Mesenchymal stem cell (in vitro differentiated cells and primary cell): ENCODE results near the gene PANK1.
A peak's percentile ranks its signal among the peaks of the same experiment; 100 is the strongest.

Source experiments
- DNase-seq: peaks from one replicate; pipeline ENCODE4 v3.0.0-alpha.2; 2013
- H2AFZ ChIP-seq: one replicate; pipeline ENCODE4 v1.6.1; 2013; ENCODE audit warnings: low read depth, mild to moderate bottlenecking, control low read depth, inconsistent platforms, low read length, moderate library complexity
- H2AK5ac ChIP-seq: 2 replicates; pipeline ENCODE4 v1.6.1; 2013; ENCODE audit warnings: low read length, moderate library complexity, mild to moderate bottlenecking, inconsistent platforms; ENCODE audit not compliant: severe bottlenecking
- H2BK120ac ChIP-seq: one replicate; pipeline ENCODE4 v1.6.1; 2013; ENCODE audit warnings: low read depth, mild to moderate bottlenecking, inconsistent platforms, low read length, moderate library complexity
- H2BK12ac ChIP-seq, 2 experiments: one replicate each; pipeline ENCODE4 v1.6.1; 2013; ENCODE audit warnings: inconsistent platforms in 2 of 2, low read length in 2 of 2, mild to moderate bottlenecking in 2 of 2, moderate library complexity in 2 of 2, control low read depth in 1 of 2
- H2BK15ac ChIP-seq: one replicate; pipeline ENCODE4 v1.6.1; 2013; ENCODE audit warnings: mild to moderate bottlenecking, low read depth, inconsistent platforms; ENCODE audit not compliant: poor library complexity, severe bottlenecking
- H2BK5ac ChIP-seq: 2 replicates; pipeline ENCODE4 v1.6.1; 2013; ENCODE audit warnings: low read depth, mild to moderate bottlenecking, low read length, control low read depth, inconsistent platforms; ENCODE audit not compliant: poor library complexity, severe bottlenecking
- H3K14ac ChIP-seq, 2 experiments: one replicate each; pipeline ENCODE4 v1.6.1; 2013; ENCODE audit warnings: inconsistent platforms in 2 of 2, low read length in 2 of 2, control low read depth in 1 of 2, mild to moderate bottlenecking in 1 of 2, moderate library complexity in 1 of 2
- H3K18ac ChIP-seq, 2 experiments: one replicate each; pipeline ENCODE4 v1.6.1; 2013; ENCODE audit warnings: inconsistent platforms in 2 of 2, low read length in 2 of 2, control low read depth in 1 of 2, low read depth in 1 of 2, mild to moderate bottlenecking in 1 of 2
- H3K23ac ChIP-seq, 2 experiments: one replicate each; pipeline ENCODE4 v1.6.1; 2013; ENCODE audit warnings: inconsistent platforms in 2 of 2, low read length in 2 of 2, mild to moderate bottlenecking in 2 of 2, moderate library complexity in 2 of 2, control low read depth in 1 of 2
- H3K27ac ChIP-seq: 2 replicates; pipeline ENCODE4 v1.5.1; 2013; ENCODE audit warnings: mild to moderate bottlenecking, moderate library complexity, low read length, control low read depth, inconsistent platforms; ENCODE audit not compliant: poor library complexity, severe bottlenecking
- H3K27me3 ChIP-seq, 2 experiments: 2 replicates each; pipeline versions ENCODE4 v1.6.1 to v1.7.0; 2013; ENCODE audit warnings: low read length in 2 of 2, mild to moderate bottlenecking in 2 of 2, moderate library complexity in 2 of 2, control low read depth in 1 of 2, inconsistent platforms in 1 of 2; ENCODE audit not compliant: control insufficient read depth in 1 of 2, insufficient read depth in 1 of 2
- H3K36me3 ChIP-seq, 2 experiments: 2 replicates each; pipeline versions ENCODE4 v1.6.1 to v1.7.0; 2013; ENCODE audit warnings: low read length in 2 of 2, control low read depth in 1 of 2, inconsistent platforms in 1 of 2, low read depth in 1 of 2, mild to moderate bottlenecking in 1 of 2; ENCODE audit not compliant: insufficient read depth in 2 of 2, control insufficient read depth in 1 of 2
- H3K4ac ChIP-seq, 2 experiments: one replicate each; pipeline ENCODE4 v1.6.1; 2013; ENCODE audit warnings: inconsistent platforms in 2 of 2, low read length in 2 of 2, mild to moderate bottlenecking in 2 of 2, moderate library complexity in 2 of 2, control low read depth in 1 of 2, low read depth in 1 of 2
- H3K4me1 ChIP-seq: 2 replicates; pipeline ENCODE4 v1.6.1; 2013; ENCODE audit warnings: low read depth, low read length, control low read depth; ENCODE audit not compliant: control insufficient read depth, insufficient read depth
- H3K4me2 ChIP-seq: 2 replicates; pipeline ENCODE4 v1.6.1; 2013; ENCODE audit warnings: low read length, mild to moderate bottlenecking, inconsistent platforms; ENCODE audit not compliant: poor library complexity, severe bottlenecking
- H3K4me3 ChIP-seq, 2 experiments: 2 replicates each; pipeline versions ENCODE4 v1.5.1 to v1.7.0; 2013; ENCODE audit warnings: low read length in 2 of 2, mild to moderate bottlenecking in 2 of 2, control low read depth in 1 of 2, low read depth in 1 of 2; ENCODE audit not compliant: insufficient read depth in 1 of 2
- H3K79me1 ChIP-seq: replicated peaks from 2 replicates; pipeline ENCODE4 v1.6.1; 2013; ENCODE audit warnings: mild to moderate bottlenecking, control low read depth, low read length, inconsistent platforms; ENCODE audit not compliant: poor library complexity, severe bottlenecking
- H3K9ac ChIP-seq: 2 replicates; pipeline ENCODE4 v1.7.0; 2013; ENCODE audit warnings: mild to moderate bottlenecking, low read length, moderate library complexity
- H3K9me3 ChIP-seq: 2 replicates; pipeline ENCODE4 v1.7.0; 2013; ENCODE audit warnings: mild to moderate bottlenecking, low read length; ENCODE audit not compliant: control insufficient read depth
- H4K8ac ChIP-seq: one replicate; pipeline ENCODE4 v1.6.1; 2013; ENCODE audit warnings: inconsistent platforms, mild to moderate bottlenecking, low read length, moderate library complexity
- H4K91ac ChIP-seq: one replicate; pipeline ENCODE4 v1.6.1; 2013; ENCODE audit warnings: mild to moderate bottlenecking, low read length, inconsistent platforms
- WGBS: methylation state at CpG from one replicate; pipeline ENCODE4 v1.1.7; 2013; ENCODE audit warnings: mixed read lengths; 5-methylcytosine and 5-hydroxymethylcytosine counted together

The PANK1 gene

DNA sequence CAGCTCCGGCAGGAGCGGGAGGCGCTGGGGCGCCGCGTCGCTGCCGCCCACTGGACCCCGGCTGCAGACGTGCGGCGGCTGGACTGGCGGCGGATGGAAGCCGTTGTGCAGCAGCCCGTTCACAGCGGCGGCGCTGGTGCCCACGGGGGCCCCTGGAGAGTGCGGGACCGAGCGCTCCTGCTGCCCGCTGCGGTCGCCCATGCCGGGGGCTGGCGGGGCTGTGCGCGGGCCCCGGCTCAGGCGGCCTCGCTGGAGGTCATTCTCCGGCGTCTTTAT is 413 bp downstream of the PANK1 start:
- Histone ChIP-seq H3K27ac (peak overlapping the region; percentile 61), H3K4me3 (peak overlapping the region; percentile 80 to 89), H4K8ac (peak overlapping the region; percentile 43), H3K4me1 (no peaks in the 10 kb centered on the region), H3K18ac (peak overlapping the region; percentile 86 to 96), H3K23ac (peak overlapping the region in 1 of 2 experiments; percentile 93), H3K9me3 (no peaks in the 10 kb centered on the region), H2AK5ac (no peak overlapping the region), H3K27me3 (no peaks in the 10 kb centered on the region), H3K36me3 (no peaks in the 10 kb centered on the region), H4K91ac (peak overlapping the region; percentile 59), H3K79me1 (peaks cover 6% of the 10 kb centered on the region), H3K4ac (peak overlapping the region; percentile 67 to 71), H3K4me2 (peak overlapping the region; percentile 74), H2AFZ (peak overlapping the region; percentile 72), H3K9ac (peak overlapping the region; percentile 87), H3K14ac (peak overlapping the region in 1 of 2 experiments; percentile 92), H2BK12ac (peak overlapping the region in 1 of 2 experiments; percentile 79), H2BK15ac (peak overlapping the region; percentile 56), H2BK120ac (peak overlapping the region; percentile 86), H2BK5ac (peak overlapping the region; percentile 63)
- no peak for DNase-seq
- WGBS = 0% methylated on average over 11 of the region's 35 CpGs

DNA sequence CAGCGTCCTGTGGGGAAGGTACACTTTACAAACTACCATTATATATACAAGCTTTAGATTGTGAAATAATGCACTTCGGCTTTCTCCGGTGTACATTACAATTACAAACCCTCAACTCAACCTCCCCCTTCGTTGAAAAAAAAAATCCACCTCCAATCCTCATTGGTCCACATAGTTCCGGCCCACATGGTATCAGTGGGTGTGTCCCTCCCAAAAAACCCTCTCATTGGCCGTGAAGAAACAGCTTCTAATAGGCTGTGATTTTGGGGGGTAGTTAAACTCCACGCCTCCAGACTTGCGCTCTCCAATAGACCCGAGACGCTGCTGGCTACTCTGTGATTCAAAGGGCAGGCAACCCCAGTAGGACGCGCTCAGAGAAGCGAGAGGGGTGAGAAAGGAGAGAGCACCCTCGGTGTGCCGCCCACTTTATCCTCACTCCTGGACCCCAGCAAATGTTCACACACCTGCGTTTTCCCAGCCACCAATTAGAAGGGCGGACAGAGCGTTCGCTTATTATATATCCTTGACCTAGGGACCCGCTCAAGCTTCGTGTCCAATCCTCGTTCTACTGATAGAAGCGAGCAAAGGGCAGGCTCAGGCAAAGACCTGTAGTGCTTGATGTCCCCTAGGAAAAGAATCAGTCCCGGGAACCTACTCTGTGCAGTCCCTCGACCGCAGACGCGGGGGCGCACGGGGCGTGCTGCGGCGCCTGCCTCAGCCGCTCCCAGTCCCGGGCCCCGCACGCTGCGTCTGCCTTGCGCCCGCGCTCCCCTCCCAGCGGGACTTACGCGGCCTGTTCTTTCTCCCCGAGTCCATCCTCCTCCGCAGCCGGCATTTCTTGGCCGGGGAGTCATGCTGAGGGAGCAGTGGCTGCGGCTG is 991 bp downstream of the PANK1 start:
- H3K9ac ChIP-seq = peak overlapping the region; percentile 87
- H3K4me3 ChIP-seq = peak overlapping the region; percentile 80 to 89
- peak overlapping the region; percentile 63 for H2BK5ac ChIP-seq
- H3K27ac ChIP-seq = peak overlapping the region; percentile 61
- peak overlapping the region; percentile 72 for H2AFZ ChIP-seq
- H2AK5ac ChIP-seq = no peak overlapping the region
- H3K9me3 ChIP-seq = no peaks in the 10 kb centered on the region
- peak overlapping the region; percentile 43 for H4K8ac ChIP-seq
- H4K91ac ChIP-seq = peak overlapping the region; percentile 16
- H3K4me1 ChIP-seq = no peaks in the 10 kb centered on the region
- peak overlapping the region; percentile 74 for H3K4me2 ChIP-seq
- H3K27me3 ChIP-seq = no peaks in the 10 kb centered on the region
- H3K23ac ChIP-seq = peak overlapping the region in 1 of 2 experiments; percentile 93
- peak overlapping the region; percentile 56 for H2BK15ac ChIP-seq
- H3K79me1 ChIP-seq = peaks cover 11% of the 10 kb centered on the region
- H3K4ac ChIP-seq = peak overlapping the region; percentile 67 to 71
- H2BK12ac ChIP-seq = peak overlapping the region in 1 of 2 experiments; percentile 79
- peak; percentile 99 for DNase-seq
- no peaks in the 10 kb centered on the region for H3K36me3 ChIP-seq
- H3K18ac ChIP-seq = peak overlapping the region; percentile 86 to 96
- H3K14ac ChIP-seq = peak overlapping the region in 1 of 2 experiments; percentile 92
- no peak overlapping the region for H2BK120ac ChIP-seq
- WGBS = under 1% methylated on average over 46 of the region's 49 CpGs

DNA sequence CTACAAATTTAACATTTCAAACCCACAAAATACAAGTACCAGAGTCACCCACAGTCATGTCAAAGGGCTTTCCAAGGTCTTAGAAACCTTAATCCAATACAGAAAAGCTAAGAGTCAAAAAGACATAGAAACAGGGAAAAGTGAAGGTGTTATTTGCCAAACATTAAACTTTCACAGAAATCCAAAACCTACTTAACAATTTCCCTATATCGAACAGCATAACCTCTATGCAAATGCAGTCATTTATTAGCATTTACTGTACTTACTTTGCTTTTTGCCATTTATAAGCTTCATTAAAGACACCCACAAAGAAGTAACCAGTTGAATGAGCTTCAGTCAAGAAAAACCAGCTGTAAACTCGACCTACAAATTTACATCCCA is 1.6 kb downstream of the PANK1 start:
- H4K8ac ChIP-seq = no peak overlapping the region
- H3K4me2 ChIP-seq = peak overlapping the region; percentile 53
- no peak overlapping the region for H3K18ac ChIP-seq
- peaks cover 13% of the 10 kb centered on the region for H3K79me1 ChIP-seq
- H3K4me1 ChIP-seq = no peaks in the 10 kb centered on the region
- no peak overlapping the region for H4K91ac ChIP-seq
- no peak overlapping the region for H2BK15ac ChIP-seq
- H3K9ac ChIP-seq = peak overlapping the region; percentile 74
- 0% methylated on average over 2 of the region's 2 CpGs for WGBS
- no peak overlapping the region for H3K23ac ChIP-seq
- no peak overlapping the region for H2AFZ ChIP-seq
- no peak overlapping the region for H3K14ac ChIP-seq
- H3K27ac ChIP-seq = peak overlapping the region; percentile 46
- H2AK5ac ChIP-seq = no peak overlapping the region
- no peak for DNase-seq
- no peaks in the 10 kb centered on the region for H3K9me3 ChIP-seq
- peak overlapping the region in 1 of 2 experiments; percentile 89 for H3K4me3 ChIP-seq
- no peaks in the 10 kb centered on the region for H3K27me3 ChIP-seq
- H2BK120ac ChIP-seq = no peak overlapping the region
- H3K4ac ChIP-seq = no peak overlapping the region
- H2BK5ac ChIP-seq = no peak overlapping the region
- no peaks in the 10 kb centered on the region for H3K36me3 ChIP-seq
- H2BK12ac ChIP-seq = no peak overlapping the region

DNA sequence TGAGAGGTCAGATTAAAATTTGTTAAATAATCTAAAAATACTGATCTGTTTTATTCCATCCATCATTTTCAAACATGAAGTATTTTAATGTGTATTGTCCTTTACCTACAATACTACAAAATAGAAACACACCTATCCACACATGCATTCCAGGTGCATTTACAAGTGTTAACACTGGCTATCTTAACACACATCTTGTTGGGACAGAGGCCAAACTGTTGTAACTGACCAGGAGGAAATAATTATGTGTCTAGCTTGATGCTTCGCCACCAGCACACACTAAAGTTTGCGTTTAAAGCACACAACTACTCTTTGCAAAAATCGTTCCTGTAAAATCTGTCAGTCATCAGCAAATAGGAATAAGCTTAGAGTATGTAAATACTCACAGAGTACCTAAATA is 2.8 kb downstream of the PANK1 start:
- H3K18ac ChIP-seq = no peak overlapping the region
- H2BK15ac ChIP-seq = no peak overlapping the region
- H3K4me3 ChIP-seq = no peak overlapping the region
- no peak overlapping the region for H3K27ac ChIP-seq
- no peak overlapping the region for H2BK5ac ChIP-seq
- H2BK120ac ChIP-seq = no peak overlapping the region
- WGBS = 100% methylated on average over 1 of the region's 3 CpGs
- no peaks in the 10 kb centered on the region for H3K36me3 ChIP-seq
- DNase-seq = no peak
- no peak overlapping the region for H2BK12ac ChIP-seq
- H3K27me3 ChIP-seq = no peaks in the 10 kb centered on the region
- H4K8ac ChIP-seq = no peak overlapping the region
- H3K4me1 ChIP-seq = no peaks in the 10 kb centered on the region
- H3K4me2 ChIP-seq = no peak overlapping the region
- H3K4ac ChIP-seq = no peak overlapping the region
- H3K9ac ChIP-seq = no peak overlapping the region
- no peak overlapping the region for H2AFZ ChIP-seq
- H3K23ac ChIP-seq = no peak overlapping the region
- H3K14ac ChIP-seq = no peak overlapping the region
- no peak overlapping the region for H4K91ac ChIP-seq
- H2AK5ac ChIP-seq = no peak overlapping the region
- H3K79me1 ChIP-seq = peaks cover 16% of the 10 kb centered on the region
- no peaks in the 10 kb centered on the region for H3K9me3 ChIP-seq
